AML-193 (cell line): ENCODE measurements around the gene SIGLEC9.

Source experiments
- DNase-seq, 2 experiments: peaks; one replicate each; lab custom pipeline; 2025; lab: John Stamatoyannopoulos, UW

Gene SIGLEC9

GRCh38 chr19:51145916-51146493 is 21.3 kb downstream of the SIGLEC9 start:
- DNase-seq, result no peak

GRCh38 chr19:51146751-51147150 is 22.0 kb downstream of the SIGLEC9 start:
- no peak for DNase-seq

GRCh38 chr19:51147663-51148062 is 23.0 kb downstream of the SIGLEC9 start:
- DNase-seq, result no peak

GRCh38 chr19:51148580-51148979 is 23.9 kb downstream of the SIGLEC9 start:
- peak; percentile 34 to 56 for DNase-seq

GRCh38 chr19:51150627-51151026 is 25.9 kb downstream of the SIGLEC9 start:
- DNase-seq, result no peak

GRCh38 chr19:51156710-51157109 is 32.0 kb downstream of the SIGLEC9 start:
- no peak for DNase-seq

GRCh38 chr19:51157265-51157664 is 32.6 kb downstream of the SIGLEC9 start:
- DNase-seq, result no peak

- peak; percentile 53 to 59 for DNase-seq
Measured at GRCh38 chr19:51158474-51159129, 33.9 kb downstream of the SIGLEC9 start.

- DNase-seq, result no peak
Measured at GRCh38 chr19:51159656-51160055, 35.0 kb downstream of the SIGLEC9 start.

- no peak for DNase-seq
Measured at GRCh38 chr19:51161266-51161665, 36.6 kb downstream of the SIGLEC9 start.

GRCh38 chr19:51161867-51162496 is 37.3 kb downstream of the SIGLEC9 start:
- no peak for DNase-seq

- no peak for DNase-seq
Measured at GRCh38 chr19:51163257-51163656, 38.6 kb downstream of the SIGLEC9 start.

GRCh38 chr19:51164215-51164614 is 39.5 kb downstream of the SIGLEC9 start:
- DNase-seq, result no peak

GRCh38 chr19:51166846-51167490 is 42.3 kb downstream of the SIGLEC9 start:
- DNase-seq, result peak; percentile 80 to 85

- DNase-seq, result no peak
Measured at GRCh38 chr19:51168564-51169282, 44.0 kb downstream of the SIGLEC9 start.

- DNase-seq, result peak; percentile 40 to 43
Measured at GRCh38 chr19:51169283-51169918, 44.7 kb downstream of the SIGLEC9 start.

- DNase-seq, result peak in 1 of 2 experiments; percentile 9
Measured at GRCh38 chr19:51172223-51172622, 47.5 kb downstream of the SIGLEC9 start.

GRCh38 chr19:51173681-51174080 is 49.0 kb downstream of the SIGLEC9 start:
- no peak for DNase-seq

GRCh38 chr19:51179256-51179655 is 54.5 kb downstream of the SIGLEC9 start:
- DNase-seq, result no peak
